Ramos (cell line): Measurements from ENCODE around the gene DBNDD2.

Experiments used
- in situ Hi-C: fragments of 300-500 bp; cut with MboI; formaldehyde crosslinking; loops from one replicate; pipeline ENCODE4 v1.14.3; 2022; ENCODE audit warnings: low sequenced_read_pairs; ENCODE audit not compliant: unreplicated experiment

DBNDD2 gene

DNA sequence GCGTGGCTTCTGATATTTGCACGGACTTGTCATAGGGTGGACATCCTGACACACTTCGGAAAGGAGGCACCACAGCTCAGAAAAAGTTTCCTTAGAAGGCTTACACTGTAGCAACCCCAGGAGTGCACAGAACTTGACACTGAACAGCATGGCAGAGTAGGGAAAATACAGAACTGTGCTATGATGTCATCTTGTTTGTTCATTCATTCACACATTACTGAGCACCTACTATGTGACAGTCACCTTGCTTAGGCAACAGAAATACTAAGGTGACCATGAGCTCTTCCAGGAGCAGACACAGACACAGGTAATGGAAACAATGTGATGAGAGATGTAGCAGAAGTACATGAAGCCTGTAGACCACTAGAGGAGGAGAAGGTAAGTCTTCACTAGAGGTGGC lies 5.4 kb downstream of the DBNDD2 start:
- in situ Hi-C loops: no loop called here

- in situ Hi-C loops: no loop called here
Observed at GRCh38 chr20:45415822-45416637, 7.9 kb downstream of the DBNDD2 start, which contains the start of gene PIGT. Gene PIGT, plus strand, starts transcription at chr20:45416141. Its CDS starts 16 bp downstream, at chr20:45416157.

GRCh38 chr20:45416917-45417316 lies 8.8 kb downstream of the DBNDD2 start:
- in situ Hi-C loops: no loop called here

GRCh38 chr20:45419188-45420091 lies 11.4 kb downstream of the DBNDD2 start:
- in situ Hi-C loops: no loop called here

DNA sequence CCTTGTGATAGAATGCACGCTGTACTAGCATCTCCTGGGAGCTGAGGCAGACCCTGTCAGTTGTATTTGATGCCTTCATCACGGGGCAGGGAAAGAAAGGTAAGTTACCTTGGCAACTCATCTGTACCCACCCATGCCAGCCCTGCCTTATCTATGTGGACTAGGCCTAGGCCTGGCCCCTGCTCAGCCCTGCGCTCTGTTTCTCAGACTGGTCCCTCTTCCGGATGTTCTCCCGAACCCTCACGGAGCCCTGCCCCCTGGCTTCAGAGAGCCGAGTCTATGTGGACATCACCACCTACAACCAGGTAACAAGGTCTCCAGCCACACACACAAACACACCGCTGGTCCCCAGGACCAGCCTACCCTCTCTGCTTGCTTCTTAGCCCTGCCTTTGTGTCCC lies 12.0 kb downstream of the DBNDD2 start:
- in situ Hi-C loops: no loop called here

DNA sequence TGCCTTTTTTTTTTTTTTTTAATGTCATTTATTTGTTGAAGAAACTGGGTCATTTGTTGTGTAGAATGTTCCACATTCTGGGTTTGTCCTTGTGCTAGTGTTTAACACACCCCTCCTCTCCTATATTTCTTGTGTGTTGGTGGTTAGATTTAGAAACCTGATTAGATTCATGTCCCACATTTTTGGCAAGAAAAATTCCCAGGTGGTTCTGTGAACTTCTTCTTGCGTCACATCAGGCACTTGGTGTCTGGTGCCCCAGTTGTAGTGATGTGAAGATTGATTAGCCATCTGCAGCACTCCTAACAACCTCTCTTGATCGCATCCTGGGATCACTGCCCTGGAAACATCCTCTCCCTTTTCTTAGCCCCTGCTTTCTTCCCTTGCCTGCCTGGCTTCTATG lies 15.6 kb downstream of the DBNDD2 start:
- in situ Hi-C loops: no loop called here

- in situ Hi-C loops: no loop called here
Observed at GRCh38 chr20:45425561-45425960, 17.5 kb downstream of the DBNDD2 start.

GRCh38 chr20:45426320-45427016 lies 18.4 kb downstream of the DBNDD2 start:
- in situ Hi-C loops: no loop called here

- in situ Hi-C loops: no loop called here
Observed at GRCh38 chr20:45427236-45428149, 19.4 kb downstream of the DBNDD2 start.

DNA sequence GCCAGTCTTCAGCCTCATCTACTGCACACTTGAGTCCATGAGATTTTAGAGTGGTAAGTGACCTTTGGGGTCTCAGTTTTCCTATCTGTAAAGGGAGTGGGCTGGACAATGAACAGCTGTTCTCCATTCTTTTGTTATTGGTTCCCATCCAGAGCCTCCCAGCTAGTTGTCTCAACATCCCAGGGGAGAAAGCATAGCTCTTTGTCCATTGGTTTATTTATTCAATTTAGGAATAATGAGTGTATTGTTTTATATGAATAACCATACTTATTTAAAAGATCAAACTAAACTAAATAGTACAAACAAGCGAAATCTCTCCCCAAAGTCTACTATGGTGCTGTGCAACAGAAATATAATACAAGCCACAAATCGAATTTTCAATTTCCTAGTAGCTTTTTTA lies 21.5 kb downstream of the DBNDD2 start:
- in situ Hi-C loops: no loop called here

- in situ Hi-C loops: no loop called here
Observed at GRCh38 chr20:45432294-45432693, 24.2 kb downstream of the DBNDD2 start.

GRCh38 chr20:45433316-45433715 lies 25.2 kb downstream of the DBNDD2 start:
- in situ Hi-C loops: no loop called here

DNA sequence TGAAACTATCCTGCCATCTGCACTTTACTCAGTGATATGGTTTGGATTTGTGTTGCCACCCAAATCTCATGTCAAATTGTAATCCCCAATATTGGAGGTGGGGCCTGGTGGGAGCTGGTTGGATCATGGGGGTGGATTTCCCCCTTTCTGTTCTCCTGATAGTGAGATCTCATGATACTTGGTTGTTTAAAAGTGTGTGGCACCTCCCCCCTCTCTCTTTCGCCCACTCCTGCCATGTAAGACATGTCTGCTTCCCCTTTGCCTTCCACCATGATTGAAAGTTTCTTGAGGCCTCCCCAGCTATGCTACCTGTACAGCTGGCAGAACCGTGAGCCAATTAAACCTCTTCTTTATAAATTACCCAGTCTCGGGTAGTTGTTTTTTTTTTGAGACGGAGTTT lies 25.9 kb downstream of the DBNDD2 start:
- in situ Hi-C loops: no loop called here

DNA sequence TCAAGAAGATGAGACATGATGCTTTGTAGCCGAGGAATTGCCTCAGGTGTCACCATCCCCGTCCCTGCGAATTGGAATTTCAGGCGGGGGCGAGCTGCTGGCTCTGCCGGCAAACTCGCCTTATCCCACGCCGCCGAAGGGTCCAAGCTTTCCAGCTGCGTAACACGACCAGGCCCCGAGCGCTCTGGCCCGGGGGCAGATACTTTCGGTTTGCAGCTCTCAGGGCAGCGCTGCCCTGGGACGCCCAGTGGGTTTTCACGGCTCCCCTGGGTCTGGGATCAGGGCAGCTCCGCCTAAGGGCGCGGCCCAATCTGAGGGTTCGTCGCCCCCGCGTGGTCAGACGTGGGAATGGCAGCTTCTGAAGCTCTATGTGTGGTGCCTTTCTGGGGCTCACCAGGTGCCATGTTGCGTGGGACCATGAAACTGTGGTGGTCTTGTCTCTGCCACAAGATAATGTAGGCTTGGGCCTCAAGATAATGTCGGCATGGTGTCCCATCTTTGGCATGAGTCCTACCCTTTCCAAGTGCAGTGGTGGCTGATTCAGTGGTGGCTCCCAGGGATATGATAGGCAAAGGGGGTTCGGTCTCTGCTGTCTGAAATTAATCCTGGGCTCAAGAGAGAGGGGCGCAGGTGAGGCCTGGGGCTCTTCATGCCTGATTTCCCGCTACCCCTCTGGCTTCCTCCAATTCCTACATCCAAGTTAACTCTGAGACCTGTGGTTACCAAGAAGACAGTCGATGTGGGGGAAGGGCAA lies 28.8 kb downstream of the DBNDD2 start:
- in situ Hi-C loops: loop anchor here (5.0 kb wide), 1 partner anchor 65 kb away; no protein-coding TSS in a partner anchor

GRCh38 chr20:45440424-45440823 lies 32.3 kb downstream of the DBNDD2 start:
- in situ Hi-C loops: no loop called here

DNA sequence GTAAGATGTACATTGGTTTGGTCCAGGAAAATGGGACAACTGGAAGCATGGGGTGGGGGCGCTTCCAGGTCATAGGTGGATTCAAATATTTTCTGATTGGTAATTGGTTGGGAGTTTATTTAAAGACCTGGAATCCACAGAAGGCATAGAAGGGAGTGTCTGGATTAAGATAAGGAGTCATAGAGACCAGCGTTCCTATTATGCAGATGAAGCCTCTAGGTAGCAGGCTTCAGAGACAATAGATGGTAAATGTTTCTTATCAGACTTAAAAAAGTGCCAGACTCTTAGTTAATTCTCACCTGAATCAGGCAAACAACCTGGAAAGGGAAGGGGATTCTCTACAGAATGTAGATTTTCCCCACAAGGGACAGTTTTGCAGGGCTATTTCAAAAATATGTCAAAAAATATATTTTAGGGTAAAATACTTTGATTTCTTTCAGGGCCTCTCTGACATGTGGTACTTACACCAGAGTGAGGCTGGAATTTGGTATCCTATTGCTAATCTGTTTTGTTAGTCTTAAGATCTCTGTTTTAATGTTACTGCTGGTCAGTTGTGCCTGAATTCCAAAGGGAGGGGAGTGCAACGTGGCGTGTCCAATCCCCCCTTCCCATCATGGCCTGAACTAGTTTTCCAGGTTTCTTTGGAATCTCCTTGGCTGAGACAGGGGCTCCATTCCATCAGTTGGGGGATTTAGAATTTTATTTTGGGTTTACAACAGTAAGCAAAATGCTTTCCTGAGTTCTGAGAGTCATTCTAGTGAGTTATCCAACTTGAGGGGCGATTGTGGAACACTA lies 33.0 kb downstream of the DBNDD2 start:
- in situ Hi-C loops: no loop called here

DNA sequence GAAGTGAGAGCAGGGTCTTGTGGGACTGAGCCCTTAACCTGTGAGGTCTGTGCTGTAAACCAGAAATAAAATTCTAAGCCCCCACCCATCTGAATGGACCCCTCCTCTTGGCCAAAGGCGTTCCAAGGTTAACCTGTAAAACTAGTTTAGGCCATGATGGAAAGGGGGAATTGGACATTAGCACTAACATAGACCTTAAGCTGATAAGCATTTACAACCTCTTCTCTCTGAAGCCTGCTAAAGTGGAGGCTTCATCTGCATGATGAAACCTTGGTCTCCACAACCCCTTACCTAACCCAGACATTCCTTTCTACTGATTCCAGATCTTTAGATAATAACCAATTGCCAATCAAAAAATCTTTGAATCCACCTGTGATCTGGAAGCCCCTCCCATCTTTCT lies 33.7 kb downstream of the DBNDD2 start:
- in situ Hi-C loops: no loop called here

GRCh38 chr20:45444050-45444449 lies 36.0 kb downstream of the DBNDD2 start:
- in situ Hi-C loops: no loop called here
